Fibroblast of villous mesenchyme (primary cell): ENCODE measurements around the gene NR4A3. TPM values are rescaled to one million over a fixed set of nuclear protein-coding genes. Genes with fewer than 3 reads are reported as not detected.
"Not testable (repeated sequence)": the region's sequence is repeated elsewhere in the genome, so short reads cannot be mapped to it uniquely, and the experiment has no call there.

Experiments used
- DNase-seq: peaks from one replicate; pipeline ENCODE4 v3.0.0-alpha.2; 2010; ENCODE audit warnings: low read depth
- H3K4me3 ChIP-seq: 2 replicates; pipeline ENCODE4 v1.5.1; 2011; ENCODE audit warnings: low read depth, mild to moderate bottlenecking, low read length
- CTCF ChIP-seq: IDR thresholded peaks from 2 replicates; pipeline ENCODE4 v1.5.1; 2012; ENCODE audit warnings: low read depth, mild to moderate bottlenecking, low read length; ENCODE audit not compliant: insufficient read depth
- total RNA-seq: library from RNA; depleted of rRNA; stranded (reverse); fragments of >200 nt; gene quantifications from 2 replicates; pipeline ENCODE4 v1.2.3, GENCODE V29; 2012

NR4A3 gene
- total RNA-seq: under 0.01 TPM in 2 replicates

GRCh38 chr9:99821396-99822108 lies at the start of gene NR4A3:
Gene NR4A3, plus strand, starts transcription at chr9:99821885. Its CDS starts 6,158 bp downstream, at chr9:99828043.
- DNase-seq: peak; percentile 98
- peak; percentile 7 for TF ChIP-seq CTCF
- H3K4me3 ChIP-seq: peak within 1 kb of the TSS; percentile 91

GRCh38 chr9:99773468-99774138 lies 48.1 kb upstream of the NR4A3 start:
- no peak for TF ChIP-seq CTCF
- no peak for DNase-seq

GRCh38 chr9:99778308-99778707 lies 43.4 kb upstream of the NR4A3 start:
- peak; percentile 34 for DNase-seq
- no peak for TF ChIP-seq CTCF
- H3K4me3 ChIP-seq: no peak overlapping the region

More at GRCh38 chr9:99773468-99774138, 48.1 kb upstream of the NR4A3 start:
- no peak overlapping the region for H3K4me3 ChIP-seq

GRCh38 chr9:99778836-99779235 lies 42.8 kb upstream of the NR4A3 start:
- DNase-seq: no peak
- no peak overlapping the region for H3K4me3 ChIP-seq
- TF ChIP-seq CTCF: no peak

- no peak overlapping the region for H3K4me3 ChIP-seq
- DNase-seq: no peak
- no peak for TF ChIP-seq CTCF
Measured at GRCh38 chr9:99779277-99779676, 42.4 kb upstream of the NR4A3 start.

GRCh38 chr9:99782349-99782748 lies 39.3 kb upstream of the NR4A3 start:
- DNase-seq, H3K4me3 ChIP-seq: not testable (repeated sequence)

- DNase-seq: no peak
- no peak overlapping the region for H3K4me3 ChIP-seq
- TF ChIP-seq CTCF: no peak
Measured at GRCh38 chr9:99782962-99783718, 38.5 kb upstream of the NR4A3 start.
